Stomach (tissue), 9 donors: ENCODE data around the gene EXOSC7. TPM values are rescaled to one million over a fixed set of nuclear protein-coding genes. Genes with fewer than 3 reads are reported as not detected.

Experiments
- DNase-seq, 2 donors: peaks; one replicate each; pipeline versions ENCODE4 v3.0.0 to v3.0.0-alpha.2; 2013 to 2019
- H3K27ac ChIP-seq, 5 donors: fragments of 200-600 bp in 4 of 5; sonication (generic) in 4 of 5; one replicate each; pipeline ENCODE4 v1.5.1; 2013 to 2019; ENCODE audit warnings: mild to moderate bottlenecking in 1 of 5, moderate library complexity in 1 of 5
- H3K27me3 ChIP-seq, 3 donors: fragments of 200-600 bp; sonication (generic); one replicate each; pipeline ENCODE4 v1.5.1; 2017 to 2019; ENCODE audit warnings: mixed run types in 1 of 3
- H3K36me3 ChIP-seq, 4 donors: fragments of 200-600 bp; sonication (generic); 1 replicate in 3 of 4; 2 replicates in 1 of 4; pipeline ENCODE4 v1.5.1; 2016 to 2019
- H3K4me1 ChIP-seq, 4 donors: fragments of 200-600 bp; sonication (generic); one replicate each; pipeline ENCODE4 v1.5.1; 2016 to 2019
- H3K4me3 ChIP-seq, 4 donors: fragments of 200-600 bp; sonication (generic) in 3 of 4; one replicate each; pipeline ENCODE4 v1.5.1; 2016 to 2019; ENCODE audit warnings: mild to moderate bottlenecking in 1 of 4
- H3K9me3 ChIP-seq, 4 donors: fragments of 200-600 bp; sonication (generic); one replicate each; pipeline ENCODE4 v1.5.1; 2016 to 2019
- EP300 ChIP-seq: sonication (generic); formaldehyde crosslinking; IDR thresholded peaks from one replicate; pipeline ENCODE4 v1.6.1; 2017; ENCODE audit warnings: antibody characterized with exemption
- POLR2A ChIP-seq, 4 donors: fragments of 450-650 bp; IDR thresholded peaks; one replicate each; pipeline ENCODE4 v1.6.1; 2016; ENCODE audit warnings: antibody characterized with exemption in 4 of 4, control low read depth in 2 of 4, mild to moderate bottlenecking in 1 of 4, moderate library complexity in 1 of 4
- POLR2AphosphoS5 ChIP-seq, 3 donors: sonication (generic); formaldehyde crosslinking; IDR thresholded peaks; one replicate each; pipeline ENCODE4 v1.6.1; 2016; ENCODE audit warnings: antibody characterized with exemption in 3 of 3
- WGBS, 5 donors: extraction: QIAGEN DNeasy Blood & Tissue Kit in 3 of 5; methylation state at CpG; one replicate each; pipeline versions ENCODE4 v1.1.5 to v1.1.7; 2013 to 2018; 5-methylcytosine and 5-hydroxymethylcytosine counted together
- intact Hi-C: fragments of 100-400 bp; cut with DNase I; formaldehyde crosslinking; loops from one replicate; pipeline ENCODE4 v1.15.1; 2023; ENCODE audit warnings: low total_unique reads
- polyA plus RNA-seq, 3 donors: library from polyadenylated mRNA; stranded (reverse); fragments of 200-250 nt; gene quantifications; one replicate each; pipeline ENCODE4 v1.2.3, GENCODE V29; 2013
- total RNA-seq, 5 donors: library from RNA; depleted of rRNA; stranded (reverse); fragments of >200 nt; gene quantifications; one replicate each; pipeline versions ENCODE4 v1.1.0 to v1.2.3, GENCODE V29; 2014 to 2016
- TF ChIP-seq, protein P1 (sequence below), 7 experiments: fragments of 450-650 bp in 4 of 7; fragments of 200-600 bp in 3 of 7; sonication (generic) in 3 of 7; IDR thresholded peaks; one replicate each; pipeline ENCODE4 v1.5.1; 2016 to 2019; ENCODE audit warnings: antibody characterized with exemption in 7 of 7, control low read depth in 2 of 7, mild to moderate bottlenecking in 1 of 7
- donor health status: healthy with polysubstance abuse.
- donor health status: Bipolar disorder and iron deficiency.
- donor health status: healthy.

The EXOSC7 gene
- total and polyA plus RNA-seq, 8 donors, result 29.5 to 57.4 (median 42.6) TPM

- intact Hi-C loops, result no loop called here
- no peaks in the 10 kb centered on the region for H3K9me3 ChIP-seq
- peaks cover 3 to 7% (median 5%) of the 10 kb centered on the region in 4 donors for H3K36me3 ChIP-seq
- 63 to 71% (median 68%) methylated on average over 4 of the region's 4 CpGs for WGBS, 5 donors
- no peak overlapping the region for H3K4me3 ChIP-seq
- H3K27me3 ChIP-seq, result no peaks in the 10 kb centered on the region
- TF ChIP-seq POLR2A (IDR thresholded peaks at IDR 0.05), result no peak
- H3K4me1 ChIP-seq, result peaks cover 5 to 77% (median 12%) of the 10 kb centered on the region in 4 donors
- peak overlapping the region; percentile 12 to 76 (median 51) for H3K27ac ChIP-seq
- DNase-seq, result no peak
These were observed 12.3 kb upstream of the EXOSC7 start for GRCh38 chr3:44963571-44964325.

DNA sequence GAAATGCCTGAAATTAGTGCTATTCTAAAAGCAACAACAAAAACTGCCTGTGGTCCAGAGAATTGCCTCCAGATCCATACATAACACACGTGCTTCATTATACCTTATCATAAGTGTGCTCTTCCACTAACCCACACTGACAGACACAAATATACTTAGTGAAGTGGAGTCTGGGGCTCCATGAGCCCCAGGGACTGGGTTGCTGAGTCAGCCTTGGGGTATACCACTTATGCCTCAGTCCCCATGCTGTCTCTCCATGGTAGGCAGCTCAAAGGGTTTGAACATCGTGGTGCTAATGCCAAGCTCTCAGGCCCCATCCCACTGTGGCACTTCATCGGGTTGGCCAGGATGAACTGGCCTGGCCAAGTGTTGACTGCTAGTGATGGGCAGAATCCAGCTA lies 10.9 kb upstream of the EXOSC7 start:
- DNase-seq, result no peak
- no peak overlapping the region for H3K4me3 ChIP-seq
- intact Hi-C loops, result no loop called here
- no peaks in the 10 kb centered on the region for H3K36me3 ChIP-seq
- no peaks in the 10 kb centered on the region for H3K27me3 ChIP-seq
- peaks cover 8 to 89% (median 22%) of the 10 kb centered on the region in 4 donors for H3K4me1 ChIP-seq
- WGBS, 5 donors, result 85 to 93% (median 91%) methylated on average over 3 of the region's 3 CpGs
- TF ChIP-seq EP300 (no peak), POLR2AphosphoS5 (IDR thresholded peaks at IDR 0.05) (no peak), POLR2A (IDR thresholded peaks at IDR 0.05) (no peak)
- TF ChIP-seq, protein P1, sequence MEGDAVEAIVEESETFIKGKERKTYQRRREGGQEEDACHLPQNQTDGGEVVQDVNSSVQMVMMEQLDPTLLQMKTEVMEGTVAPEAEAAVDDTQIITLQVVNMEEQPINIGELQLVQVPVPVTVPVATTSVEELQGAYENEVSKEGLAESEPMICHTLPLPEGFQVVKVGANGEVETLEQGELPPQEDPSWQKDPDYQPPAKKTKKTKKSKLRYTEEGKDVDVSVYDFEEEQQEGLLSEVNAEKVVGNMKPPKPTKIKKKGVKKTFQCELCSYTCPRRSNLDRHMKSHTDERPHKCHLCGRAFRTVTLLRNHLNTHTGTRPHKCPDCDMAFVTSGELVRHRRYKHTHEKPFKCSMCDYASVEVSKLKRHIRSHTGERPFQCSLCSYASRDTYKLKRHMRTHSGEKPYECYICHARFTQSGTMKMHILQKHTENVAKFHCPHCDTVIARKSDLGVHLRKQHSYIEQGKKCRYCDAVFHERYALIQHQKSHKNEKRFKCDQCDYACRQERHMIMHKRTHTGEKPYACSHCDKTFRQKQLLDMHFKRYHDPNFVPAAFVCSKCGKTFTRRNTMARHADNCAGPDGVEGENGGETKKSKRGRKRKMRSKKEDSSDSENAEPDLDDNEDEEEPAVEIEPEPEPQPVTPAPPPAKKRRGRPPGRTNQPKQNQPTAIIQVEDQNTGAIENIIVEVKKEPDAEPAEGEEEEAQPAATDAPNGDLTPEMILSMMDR (IDR thresholded peaks at IDR 0.05), result no peak
- peak overlapping the region in 2 of 5 donors; percentile 29 to 77 for H3K27ac ChIP-seq
- no peaks in the 10 kb centered on the region for H3K9me3 ChIP-seq

DNA sequence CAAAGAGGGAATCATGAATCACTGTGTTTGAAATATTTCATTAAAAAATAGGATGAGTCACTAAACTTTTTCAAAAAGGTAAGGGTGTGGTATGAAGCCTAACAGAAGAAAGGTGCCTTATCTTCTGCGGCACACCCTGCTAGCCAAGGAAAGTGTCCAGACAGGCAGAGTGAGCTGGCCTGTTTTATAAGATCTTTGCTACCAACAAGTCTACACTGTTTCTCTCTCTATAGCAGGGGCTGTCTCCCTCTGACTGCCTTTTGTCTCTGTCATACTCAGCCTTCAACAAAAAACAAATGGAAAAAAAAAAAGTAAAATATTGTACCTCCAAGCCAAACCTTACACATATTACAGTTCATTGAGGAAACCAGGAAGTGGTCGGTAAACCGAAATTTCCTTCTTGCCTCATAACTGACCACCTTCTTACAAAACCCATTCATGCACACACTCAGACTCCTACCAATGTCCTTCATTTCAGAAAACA lies 9.2 kb upstream of the EXOSC7 start:
- DNase-seq, result peak; percentile 53 to 82
- no peaks in the 10 kb centered on the region for H3K36me3 ChIP-seq

GRCh38 chr3:44968447-44968858 lies 7.6 kb upstream of the EXOSC7 start:
- Histone ChIP-seq H3K27ac (peak overlapping the region in 3 of 5 donors; percentile 11 to 80 (median 77)), H3K4me1 (peaks cover 0 to 87% (median 23%) of the 10 kb centered on the region in 4 donors), H3K4me3 (no peak overlapping the region), H3K27me3 (no peaks in the 10 kb centered on the region), H3K9me3 (no peaks in the 10 kb centered on the region), H3K36me3 (no peaks in the 10 kb centered on the region)
- DNase-seq, result peak in 1 of 2 donors; percentile 7
- 72 to 87% (median 78%) methylated on average over 6 of the region's 6 CpGs for WGBS, 5 donors
- TF ChIP-seq POLR2A (IDR thresholded peaks at IDR 0.05) (no peak), POLR2AphosphoS5 (IDR thresholded peaks at IDR 0.05) (no peak), EP300 (no peak)
- TF ChIP-seq, protein P1 (IDR thresholded peaks at IDR 0.05), result no peak
- intact Hi-C loops, result no loop called here

More for the DNA sequence above, 9.2 kb upstream of the EXOSC7 start:
- Histone ChIP-seq H3K27ac (peak overlapping the region; percentile 48 to 80 (median 56)), H3K27me3 (no peaks in the 10 kb centered on the region), H3K9me3 (no peaks in the 10 kb centered on the region), H3K4me3 (no peak overlapping the region), H3K4me1 (peaks cover 8 to 89% (median 23%) of the 10 kb centered on the region in 4 donors)
- 22 to 56% (median 40%) methylated on average over 3 of the region's 3 CpGs for WGBS, 5 donors
- TF ChIP-seq POLR2A (IDR thresholded peaks at IDR 0.05) (no peak), POLR2AphosphoS5 (IDR thresholded peaks at IDR 0.05) (peak in 2 of 3 donors; percentile 47 to 53)
- intact Hi-C loops, result no loop called here

GRCh38 chr3:44969154-44969827 lies 6.8 kb upstream of the EXOSC7 start:
- no peak for TF ChIP-seq EP300
- TF ChIP-seq POLR2A (IDR thresholded peaks at IDR 0.05), result no peak
- TF ChIP-seq, protein P1 (IDR thresholded peaks at IDR 0.05), result no peak
- no peak for TF ChIP-seq POLR2AphosphoS5 (IDR thresholded peaks at IDR 0.05)
- 79 to 87% (median 83%) methylated on average over 5 of the region's 5 CpGs for WGBS, 5 donors
- intact Hi-C loops, result no loop called here
- Histone ChIP-seq H3K27ac (peak overlapping the region in 2 of 5 donors; percentile 36 to 80), H3K36me3 (no peaks in the 10 kb centered on the region), H3K4me1 (peaks cover under 1 to 87% (median 25%) of the 10 kb centered on the region in 4 donors), H3K27me3 (no peaks in the 10 kb centered on the region), H3K4me3 (no peak overlapping the region), H3K9me3 (no peaks in the 10 kb centered on the region)
- peak in 1 of 2 donors; percentile 19 for DNase-seq
